GM12878 (cell line): ENCODE measurements around the gene GNAT1. TPM values are rescaled to one million over a fixed set of nuclear protein-coding genes. Genes with fewer than 3 reads are reported as not detected.

ENCODE experiments used
- ATAC-seq: fragments of 200-7000 bp; cut with Tn5 transposase; 3 replicates; pipeline ENCODE4 v1.9.1; 2020; ENCODE audit warnings: mild to moderate bottlenecking, moderate library complexity
- BruUV-seq: library from RNA; stranded (reverse); fragments of 400-500 nt; replicated peaks from 2 replicates; lab custom pipeline; 2021; lab: Mats Ljungman, UMichigan
- CTCF ChIA-PET: fragments of 300-600 bp; sonication (Branson Sonifier 250); formaldehyde crosslinking; extraction: SDS; loops from one replicate; lab custom pipeline; 2021; ENCODE audit warnings: inconsistent platforms; lab: Yijun Ruan, JAX
- POLR2A ChIA-PET: fragments of 350-600 bp; formaldehyde crosslinking; extraction: SDS; loops from one replicate; lab custom pipeline; 2021; ENCODE audit warnings: inconsistent platforms; lab: Charles Lee
- RAD21 ChIA-PET: fragments of 300-600 bp; sonication (Branson Sonifier 250); formaldehyde crosslinking; loops from one replicate; lab custom pipeline; 2023; ENCODE audit warnings: antibody characterized with exemption; ENCODE audit not compliant: unreplicated experiment; lab: Charles Lee
- SMC1A ChIA-PET: fragments of 300-600 bp; sonication (Branson Sonifier 250); formaldehyde crosslinking; loops from one replicate; lab custom pipeline; 2023; ENCODE audit not compliant: unreplicated experiment, uncharacterized antibody; lab: Charles Lee
- DNase-seq: peaks from one replicate; pipeline ENCODE4 v3.0.0-alpha.2; 2011; ENCODE audit warnings: low read depth, low spot score
- FAIRE-seq: peaks from 3 replicates; lab custom pipeline; 2011; peaks lifted over from hg19 to GRCh38; lab: Jason Lieb, UNC
- H2AFZ ChIP-seq: 2 replicates; pipeline ENCODE4 v1.6.0; 2011; ENCODE audit warnings: low read depth, low read length, control low read depth; ENCODE audit not compliant: control insufficient read depth
- H3K27ac ChIP-seq: 2 replicates; pipeline ENCODE4 v1.5.1; 2011; ENCODE audit warnings: control low read depth; ENCODE audit not compliant: control insufficient read depth, insufficient read depth
- H3K27me3 ChIP-seq, 2 experiments: replicated peaks in 1 of 2; 2 replicates each; pipeline versions ENCODE4 v1.6.0 to v1.6.1; 2011; ENCODE audit warnings: low read length in 1 of 2; ENCODE audit not compliant: control insufficient read depth in 2 of 2, insufficient read depth in 2 of 2
- H3K36me3 ChIP-seq, 2 experiments: 2 replicates each; pipeline ENCODE4 v1.5.1; 2011; ENCODE audit warnings: low read length in 1 of 2; ENCODE audit not compliant: control insufficient read depth in 2 of 2, insufficient read depth in 2 of 2
- H3K4me1 ChIP-seq: 2 replicates; pipeline ENCODE4 v1.6.1; 2011; ENCODE audit warnings: mild to moderate bottlenecking, low read length, moderate library complexity, mixed read lengths; ENCODE audit not compliant: control insufficient read depth, insufficient read depth
- H3K4me2 ChIP-seq: 2 replicates; pipeline ENCODE4 v1.6.0; 2011; ENCODE audit warnings: control low read depth; ENCODE audit not compliant: control insufficient read depth, insufficient read depth
- H3K4me3 ChIP-seq: fragments of 200-600 bp; sonication (generic); 2 replicates; pipeline ENCODE4 v1.5.1; 2016
- H3K79me2 ChIP-seq: 2 replicates; pipeline ENCODE4 v1.6.0; 2011; ENCODE audit warnings: low read length; ENCODE audit not compliant: control insufficient read depth, insufficient read depth
- H3K9ac ChIP-seq: 2 replicates; pipeline ENCODE4 v1.8.0; 2011; ENCODE audit warnings: low read length, control low read depth, mixed read lengths; ENCODE audit not compliant: control insufficient read depth, insufficient read depth
- H3K9me3 ChIP-seq: replicated peaks from 3 replicates; pipeline ENCODE4 v1.5.1; 2011; ENCODE audit warnings: mild to moderate bottlenecking, low read length; ENCODE audit not compliant: control insufficient read depth, insufficient read depth
- H4K20me1 ChIP-seq: 2 replicates; pipeline ENCODE4 v1.6.0; 2011; ENCODE audit not compliant: control insufficient read depth, insufficient read depth
- WGBS: methylation state at CpG from one replicate; pipeline ENCODE4 v1.1.6; 2016; ENCODE audit warnings: low lambda C conversion rate; ENCODE audit not compliant: insufficient replicate concordance, insufficient coverage; ENCODE audit errors: missing lambda C conversion rate; 5-methylcytosine and 5-hydroxymethylcytosine counted together
- in situ Hi-C: fragments of 300-500 bp; cut with MboI; formaldehyde crosslinking; loops from 9 replicates; pipeline ENCODE4 v1.14.3; 2018; ENCODE audit warnings: mixed read lengths
- intact Hi-C: fragments of 100-400 bp; cut with micrococcal nuclease; formaldehyde crosslinking; loops from one replicate; pipeline ENCODE4 v1.14.2; 2022; ENCODE audit not compliant: unreplicated experiment
- polyA plus RNA-seq, 11 experiments: library from polyadenylated mRNA; depleted of rRNA in 4 of 11; unstranded in 6 of 11; stranded (reverse) in 5 of 11; fragments of >200 nt; fragmentation: Nextera tagmentation in 4 of 11; fragmentation: Illumina TruSeq in 1 of 11; extraction: Ambion mirVana in 4 of 11; extraction: Trizol in 1 of 11; gene quantifications; 1 replicate in 1 of 11; 2 replicates in 10 of 11; pipeline versions ENCODE4 v1.2.1 to v1.2.3, GENCODE V29; 2011 to 2016; ENCODE audit warnings: inconsistent platforms in 2 of 11, missing spikeins in 2 of 11, low read depth in 1 of 11
- total RNA-seq, 4 experiments: library from RNA; depleted of rRNA in 3 of 4; stranded (reverse); fragments of >200 nt in 3 of 4; fragmentation: Illumina TruSeq in 1 of 4; extraction: Trizol in 1 of 4; gene quantifications; 2 replicates each; pipeline versions ENCODE4 v1.2.1 to v1.2.3, GENCODE V29; 2013 to 2021
- TF ChIP-seq, protein P1 (sequence below), 3 experiments: IDR thresholded peaks in 2 of 3; conservative IDR thresholded peaks in 1 of 3; 2 replicates each; pipeline ENCODE4 v1.5.1; 2011; ENCODE audit warnings: low read depth in 3 of 3, low read length in 3 of 3, mild to moderate bottlenecking in 3 of 3, control low read depth in 2 of 3, moderate library complexity in 2 of 3, inconsistent platforms in 1 of 3, mixed read lengths in 1 of 3; ENCODE audit not compliant: control insufficient read depth in 2 of 3, insufficient read depth in 1 of 3; ENCODE audit errors: extremely low read depth in 1 of 3
- TF ChIP-seq, protein P2 (sequence below): fragments of 450-650 bp; IDR thresholded peaks from 2 replicates; pipeline ENCODE4 v1.6.1; 2018; ENCODE audit warnings: borderline replicate concordance, mild to moderate bottlenecking; ENCODE audit not compliant: partially characterized antibody

The GNAT1 gene
- total and polyA plus RNA-seq, 10 of the 15 experiments (the other 5 are each of a cell fraction or from before 2014, with no cell fraction given): not detected

DNA sequence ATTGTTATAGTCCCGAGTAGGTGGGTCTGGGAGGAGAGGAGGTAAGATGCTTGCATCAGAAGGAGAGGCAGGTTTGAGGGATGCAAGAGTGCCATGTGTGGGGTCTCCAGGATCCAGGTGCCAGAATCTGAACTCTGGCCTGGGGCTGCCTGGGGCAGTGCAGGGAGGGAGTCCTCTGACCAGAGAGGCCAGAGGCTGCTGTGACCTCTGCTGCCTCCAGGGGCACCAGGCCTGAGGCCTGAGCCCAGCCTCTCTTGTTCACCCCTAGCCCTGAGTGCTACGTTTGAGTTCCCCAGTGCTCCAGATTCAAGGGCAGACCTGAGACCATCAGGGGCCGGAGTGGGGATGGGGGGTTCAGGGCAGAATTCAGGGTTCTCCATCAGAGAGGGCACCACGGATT, 21.1 kb downstream of the GNAT1 start:
- no peaks in the 10 kb centered on the region; a peak in 2 of 4 replicates for H3K27me3 ChIP-seq
- no peaks in the 10 kb centered on the region for H3K79me2 ChIP-seq
- WGBS: 0% methylated on average over 4 of the region's 4 CpGs
- POLR2A ChIA-PET: no interaction called here
- peak; percentile 87 for ATAC-seq
- no peaks in the 10 kb centered on the region for H3K4me1 ChIP-seq
- TF ChIP-seq, protein P1, sequence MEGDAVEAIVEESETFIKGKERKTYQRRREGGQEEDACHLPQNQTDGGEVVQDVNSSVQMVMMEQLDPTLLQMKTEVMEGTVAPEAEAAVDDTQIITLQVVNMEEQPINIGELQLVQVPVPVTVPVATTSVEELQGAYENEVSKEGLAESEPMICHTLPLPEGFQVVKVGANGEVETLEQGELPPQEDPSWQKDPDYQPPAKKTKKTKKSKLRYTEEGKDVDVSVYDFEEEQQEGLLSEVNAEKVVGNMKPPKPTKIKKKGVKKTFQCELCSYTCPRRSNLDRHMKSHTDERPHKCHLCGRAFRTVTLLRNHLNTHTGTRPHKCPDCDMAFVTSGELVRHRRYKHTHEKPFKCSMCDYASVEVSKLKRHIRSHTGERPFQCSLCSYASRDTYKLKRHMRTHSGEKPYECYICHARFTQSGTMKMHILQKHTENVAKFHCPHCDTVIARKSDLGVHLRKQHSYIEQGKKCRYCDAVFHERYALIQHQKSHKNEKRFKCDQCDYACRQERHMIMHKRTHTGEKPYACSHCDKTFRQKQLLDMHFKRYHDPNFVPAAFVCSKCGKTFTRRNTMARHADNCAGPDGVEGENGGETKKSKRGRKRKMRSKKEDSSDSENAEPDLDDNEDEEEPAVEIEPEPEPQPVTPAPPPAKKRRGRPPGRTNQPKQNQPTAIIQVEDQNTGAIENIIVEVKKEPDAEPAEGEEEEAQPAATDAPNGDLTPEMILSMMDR (IDR thresholded peaks at IDR 0.05 in 2 of 3, conservative IDR thresholded peaks at IDR 0.05 in 1 of 3; ENCODE audit: control insufficient read depth in 2 of 3, extremely low read depth in 1 of 3, insufficient read depth in 1 of 3, low read depth in 3 of 3, low read length in 3 of 3): peak in 1 of 3 experiments; percentile 20; a peak in 1 of 6 replicates
- TF ChIP-seq, protein P2, sequence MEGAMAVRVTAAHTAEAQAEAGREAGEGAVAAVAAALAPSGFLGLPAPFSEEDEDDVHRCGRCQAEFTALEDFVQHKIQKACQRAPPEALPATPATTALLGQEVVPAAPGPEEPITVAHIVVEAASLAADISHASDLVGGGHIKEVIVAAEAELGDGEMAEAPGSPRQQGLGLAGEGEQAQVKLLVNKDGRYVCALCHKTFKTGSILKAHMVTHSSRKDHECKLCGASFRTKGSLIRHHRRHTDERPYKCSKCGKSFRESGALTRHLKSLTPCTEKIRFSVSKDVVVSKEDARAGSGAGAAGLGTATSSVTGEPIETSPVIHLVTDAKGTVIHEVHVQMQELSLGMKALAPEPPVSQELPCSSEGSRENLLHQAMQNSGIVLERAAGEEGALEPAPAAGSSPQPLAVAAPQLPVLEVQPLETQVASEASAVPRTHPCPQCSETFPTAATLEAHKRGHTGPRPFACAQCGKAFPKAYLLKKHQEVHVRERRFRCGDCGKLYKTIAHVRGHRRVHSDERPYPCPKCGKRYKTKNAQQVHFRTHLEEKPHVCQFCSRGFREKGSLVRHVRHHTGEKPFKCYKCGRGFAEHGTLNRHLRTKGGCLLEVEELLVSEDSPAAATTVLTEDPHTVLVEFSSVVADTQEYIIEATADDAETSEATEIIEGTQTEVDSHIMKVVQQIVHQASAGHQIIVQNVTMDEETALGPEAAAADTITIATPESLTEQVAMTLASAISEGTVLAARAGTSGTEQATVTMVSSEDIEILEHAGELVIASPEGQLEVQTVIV: no peak
- TF ChIP-seq, all 136 proteins: peak for 1
- Histone ChIP-seq H4K20me1 (no peaks in the 10 kb centered on the region), H3K4me2 (no peak overlapping the region), H3K36me3 (no peaks in the 10 kb centered on the region), H2AFZ (no peak overlapping the region), H3K9me3 (no peaks in the 10 kb centered on the region), H3K27ac (no peak overlapping the region), H3K4me3 (no peak overlapping the region), H3K9ac (no peak overlapping the region)
- no TSS peak for BruUV-seq
- SMC1A ChIA-PET: no interaction called here
- CTCF ChIA-PET: interaction anchor here (1.0 kb wide), 1 partner anchor 9 kb away, joined by 4 read pairs; no protein-coding TSS in a partner anchor
- FAIRE-seq (no peak), DNase-seq (no peak)
- intact Hi-C loops (no loop called here), in situ Hi-C loops (no loop called here)
- RAD21 ChIA-PET: interaction anchor here (1.4 kb wide), 1 partner anchor 13 kb away, joined by 5 read pairs; no protein-coding TSS in a partner anchor
